GM12874 (cell line): ENCODE results near the gene KLHL8.

ENCODE experiments used
- CTCF ChIP-seq: IDR thresholded peaks from 2 replicates; pipeline ENCODE4 v1.5.1; 2011; ENCODE audit warnings: low read depth, mild to moderate bottlenecking, control low read depth, low read length, moderate library complexity; ENCODE audit not compliant: insufficient read depth

Gene KLHL8

GRCh38 chr4:87130985-87131703 lies 89.3 kb downstream of the KLHL8 start:
- no peak for TF ChIP-seq CTCF

GRCh38 chr4:87129681-87130080 lies 90.7 kb downstream of the KLHL8 start:
- TF ChIP-seq CTCF: no peak

GRCh38 chr4:87128006-87128705 lies 92.3 kb downstream of the KLHL8 start:
- TF ChIP-seq CTCF: no peak

GRCh38 chr4:87126056-87126455 lies 94.4 kb downstream of the KLHL8 start:
- TF ChIP-seq CTCF: no peak

GRCh38 chr4:87122252-87122651 lies 98.2 kb downstream of the KLHL8 start:
- TF ChIP-seq CTCF: no peak

- TF ChIP-seq CTCF: no peak
These were observed 98.9 kb downstream of the KLHL8 start for GRCh38 chr4:87121341-87122065.

GRCh38 chr4:87120411-87121162 lies 99.8 kb downstream of the KLHL8 start:
- no peak for TF ChIP-seq CTCF
